ENCODE data around the gene SIMC1. TPM values are rescaled to one million over a fixed set of nuclear protein-coding genes. Genes with fewer than 3 reads are reported as not detected.
"Not testable (repeated sequence)": the region's sequence is repeated elsewhere in the genome, so short reads cannot be mapped to it uniquely, and the experiment has no call there.

SIMC1 gene
- polyA plus RNA-seq, 2 of the 4 experiments (the other 2 are of a cell fraction) = 9.2 to 9.5 TPM

- H3K4me1 ChIP-seq; ATAC-seq; POLR2A ChIA-PET; DNase-seq (ENCODE audit: low read depth in 1 of 2, low spot score in 1 of 2); FAIRE-seq; H3K9me3 ChIP-seq; H3K4me2 ChIP-seq; H3K27ac ChIP-seq; CTCF ChIA-PET; H3K4me3 ChIP-seq: not testable (repeated sequence)
- 80% methylated on average over 5 of the region's 5 CpGs for WGBS (ENCODE audit: missing lambda C conversion rate)
Measured at GRCh38 chr5:176233253-176233652, 5.0 kb upstream of the SIMC1 start.

GRCh38 chr5:176235155-176235554 is 3.1 kb upstream of the SIMC1 start:
- CTCF ChIA-PET = interaction anchor here (0.6 kb wide), 1 partner anchor 385 kb away, joined by 3 read pairs; no protein-coding TSS in a partner anchor
- DNase-seq (ENCODE audit: low read depth in 1 of 2, low spot score in 1 of 2) (peak; percentile 6 to 65), ATAC-seq (peak; percentile 66 to 83)
- peak; percentile 38 to 57; a peak in 4 of 5 replicates for TF ChIP-seq RAD21 (conservative IDR thresholded peaks at IDR 0.05 in 1 of 2, IDR thresholded peaks at IDR 0.05 in 1 of 2)
- peak; percentile 36; the same call in 2 of the 3 replicates for TF ChIP-seq CTCF (IDR thresholded peaks at IDR 0.05)
- 0 out of 3 replicates have a peak, but pooled peaks have one; percentile 26 for TF ChIP-seq SMC3 (IDR thresholded peaks at IDR 0.05)
- H3K4me1 ChIP-seq, H3K9me3 ChIP-seq, H3K27ac ChIP-seq, FAIRE-seq, H3K4me3 ChIP-seq, H3K4me2 ChIP-seq, POLR2A ChIA-PET: not testable (repeated sequence)
- 0% methylated on average over 1 of the region's 1 CpG for WGBS (ENCODE audit: missing lambda C conversion rate)

GRCh38 chr5:176238645-176239283 is 540 bp downstream of the SIMC1 start:
- ATAC-seq = peak; percentile 79 to 82
- Histone ChIP-seq H3K4me3 (peak overlapping the region; percentile 62), H3K4me2 (peak overlapping the region; percentile 78), H3K27ac (peak overlapping the region; percentile 61 to 83; a peak in 4 of 6 replicates)
- H3K4me1 ChIP-seq; DNase-seq (ENCODE audit: low read depth in 1 of 2, low spot score in 1 of 2); CTCF ChIA-PET; H3K9me3 ChIP-seq; FAIRE-seq; POLR2A ChIA-PET: not testable (repeated sequence)
- WGBS (ENCODE audit: missing lambda C conversion rate) = no CpG with 5 or more reads among the region's 59 CpGs

- no CpG with 5 or more reads among the region's 10 CpGs for WGBS (ENCODE audit: missing lambda C conversion rate)
- not testable (repeated sequence) for ATAC-seq
Measured at GRCh38 chr5:176239304-176239703, 1.1 kb downstream of the SIMC1 start.

GRCh38 chr5:176244318-176244717 is 6.1 kb downstream of the SIMC1 start:
- WGBS (ENCODE audit: missing lambda C conversion rate) = 100% methylated on average over 1 of the region's 2 CpGs
- H3K27ac ChIP-seq; CTCF ChIA-PET; H3K4me2 ChIP-seq; H3K4me1 ChIP-seq; FAIRE-seq; POLR2A ChIA-PET; H3K4me3 ChIP-seq; H3K9me3 ChIP-seq; ATAC-seq; DNase-seq (ENCODE audit: low read depth in 1 of 2, low spot score in 1 of 2): not testable (repeated sequence)

More at GRCh38 chr5:176239304-176239703, 1.1 kb downstream of the SIMC1 start:
- POLR2A ChIA-PET; H3K4me3 ChIP-seq; FAIRE-seq; H3K4me1 ChIP-seq; DNase-seq (ENCODE audit: low read depth in 1 of 2, low spot score in 1 of 2); CTCF ChIA-PET; H3K27ac ChIP-seq; H3K9me3 ChIP-seq; H3K4me2 ChIP-seq: not testable (repeated sequence)

GRCh38 chr5:176245074-176245473 is 6.8 kb downstream of the SIMC1 start:
- DNase-seq (ENCODE audit: low read depth in 1 of 2, low spot score in 1 of 2); POLR2A ChIA-PET; ATAC-seq; H3K4me3 ChIP-seq; H3K9me3 ChIP-seq; H3K4me1 ChIP-seq; CTCF ChIA-PET; H3K4me2 ChIP-seq; H3K27ac ChIP-seq; FAIRE-seq: not testable (repeated sequence)
- 87% methylated on average over 6 of the region's 6 CpGs for WGBS (ENCODE audit: missing lambda C conversion rate)

GRCh38 chr5:176245489-176245888 is 7.3 kb downstream of the SIMC1 start:
- DNase-seq (ENCODE audit: low read depth in 1 of 2, low spot score in 1 of 2); H3K9me3 ChIP-seq; FAIRE-seq; H3K27ac ChIP-seq; ATAC-seq; H3K4me3 ChIP-seq; H3K4me2 ChIP-seq; CTCF ChIA-PET; POLR2A ChIA-PET; H3K4me1 ChIP-seq: not testable (repeated sequence)
- WGBS (ENCODE audit: missing lambda C conversion rate) = 83% methylated on average over 5 of the region's 5 CpGs

- FAIRE-seq; ATAC-seq; H3K4me2 ChIP-seq; H3K4me1 ChIP-seq; CTCF ChIA-PET; H3K9me3 ChIP-seq; POLR2A ChIA-PET; DNase-seq (ENCODE audit: low read depth in 1 of 2, low spot score in 1 of 2); H3K4me3 ChIP-seq; H3K27ac ChIP-seq: not testable (repeated sequence)
- WGBS (ENCODE audit: missing lambda C conversion rate) = 82% methylated on average over 2 of the region's 2 CpGs
Measured at GRCh38 chr5:176250691-176251090, 12.5 kb downstream of the SIMC1 start.

GRCh38 chr5:176252171-176252570 is 13.9 kb downstream of the SIMC1 start:
- DNase-seq (ENCODE audit: low read depth in 1 of 2, low spot score in 1 of 2); H3K9me3 ChIP-seq; H3K27ac ChIP-seq; H3K4me2 ChIP-seq; H3K4me3 ChIP-seq; CTCF ChIA-PET; ATAC-seq; H3K4me1 ChIP-seq; FAIRE-seq; POLR2A ChIA-PET: not testable (repeated sequence)
- WGBS (ENCODE audit: missing lambda C conversion rate) = 100% methylated on average over 11 of the region's 36 CpGs

- H3K4me1 ChIP-seq; ATAC-seq; H3K27ac ChIP-seq; H3K4me2 ChIP-seq; POLR2A ChIA-PET; DNase-seq (ENCODE audit: low read depth in 1 of 2, low spot score in 1 of 2); H3K4me3 ChIP-seq; H3K9me3 ChIP-seq; CTCF ChIA-PET: not testable (repeated sequence)
- 86% methylated on average over 8 of the region's 8 CpGs for WGBS (ENCODE audit: missing lambda C conversion rate)
- peak; percentile 73 for FAIRE-seq
Measured at GRCh38 chr5:176253370-176254065, 15.3 kb downstream of the SIMC1 start.
